ENCODE data around the gene RNF10.
A peak's percentile ranks its signal among the peaks of the same experiment; 100 is the strongest.

RNF10 gene

DNA sequence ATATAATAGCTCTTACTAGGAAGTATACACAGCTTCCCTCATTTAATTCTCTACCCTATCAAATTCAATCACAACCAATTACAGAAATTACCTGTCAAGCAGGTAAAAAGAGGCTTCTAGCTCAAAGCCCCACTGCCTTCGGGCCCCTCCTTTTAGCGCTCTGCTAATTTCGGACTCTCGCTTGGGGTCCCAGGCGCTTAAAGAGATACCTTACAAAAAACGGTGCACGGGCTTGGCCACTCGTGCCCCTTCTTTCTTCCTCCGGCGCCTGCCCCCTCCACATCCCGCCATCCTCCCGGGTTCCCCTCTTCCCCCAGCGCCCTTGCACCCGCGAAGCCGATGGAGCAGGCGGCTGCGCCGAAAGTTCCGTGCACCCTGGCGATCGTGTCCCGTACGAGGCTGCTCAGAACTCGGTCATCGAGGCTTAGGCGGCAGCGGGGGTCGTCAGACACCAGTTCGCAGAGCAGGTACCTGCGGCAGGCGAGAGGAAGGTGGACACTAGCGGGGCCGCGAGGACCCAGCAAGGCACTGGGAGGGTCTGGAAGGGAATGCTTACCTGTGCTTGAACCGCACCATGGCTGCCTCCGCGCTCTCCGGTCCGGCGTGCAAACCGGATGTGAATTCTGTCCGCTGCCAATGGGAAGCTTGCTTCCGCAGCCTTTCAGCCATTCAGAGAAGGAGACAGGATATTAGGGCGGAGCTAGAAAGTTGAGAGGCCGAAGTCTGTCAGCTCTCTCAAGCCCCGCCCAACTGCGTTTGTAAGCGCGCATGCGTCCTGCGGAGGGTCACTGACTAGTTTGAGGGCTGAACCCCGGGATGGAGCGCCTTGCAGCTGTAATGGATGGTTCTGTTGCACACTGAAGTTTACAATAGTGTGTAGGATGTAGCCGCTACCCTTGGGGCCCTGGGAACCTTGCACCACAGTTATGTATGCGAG is 46.9 kb downstream of the RNF10 start, which contains the start of gene POP5:
TSS of gene POP5 (minus strand) at position 616 of the 937 bp plus-strand sequence. CDS start at position 576, 40 bp downstream.
- peak; percentile 98 to 99 (median 99) for DNase-seq

DNA sequence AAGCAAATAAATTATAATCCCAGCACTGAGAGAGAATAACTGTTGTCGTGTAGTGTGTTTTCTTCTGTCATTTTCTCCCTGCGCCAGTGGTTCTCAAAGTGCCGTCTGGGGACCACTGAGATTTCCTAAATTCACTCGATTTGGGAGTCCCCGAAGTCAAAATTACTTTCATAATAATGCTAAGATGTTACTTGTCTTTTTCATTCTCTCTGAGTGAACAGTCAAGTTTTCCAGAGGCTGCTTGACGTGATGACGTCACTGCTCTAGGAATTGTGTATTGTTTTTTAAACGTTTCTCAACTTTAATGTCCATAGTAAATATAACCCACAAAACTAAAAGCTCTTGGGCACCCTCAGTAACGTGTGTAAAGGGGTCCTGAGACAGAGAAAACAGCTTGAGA is 47.8 kb downstream of the RNF10 start:
- DNase-seq = peak in 1 of 3 donors; percentile 18

GRCh38 chr12:120583478-120584030 is 49.4 kb downstream of the RNF10 start:
- DNase-seq = peak; percentile 77 to 90 (median 85)

DNA sequence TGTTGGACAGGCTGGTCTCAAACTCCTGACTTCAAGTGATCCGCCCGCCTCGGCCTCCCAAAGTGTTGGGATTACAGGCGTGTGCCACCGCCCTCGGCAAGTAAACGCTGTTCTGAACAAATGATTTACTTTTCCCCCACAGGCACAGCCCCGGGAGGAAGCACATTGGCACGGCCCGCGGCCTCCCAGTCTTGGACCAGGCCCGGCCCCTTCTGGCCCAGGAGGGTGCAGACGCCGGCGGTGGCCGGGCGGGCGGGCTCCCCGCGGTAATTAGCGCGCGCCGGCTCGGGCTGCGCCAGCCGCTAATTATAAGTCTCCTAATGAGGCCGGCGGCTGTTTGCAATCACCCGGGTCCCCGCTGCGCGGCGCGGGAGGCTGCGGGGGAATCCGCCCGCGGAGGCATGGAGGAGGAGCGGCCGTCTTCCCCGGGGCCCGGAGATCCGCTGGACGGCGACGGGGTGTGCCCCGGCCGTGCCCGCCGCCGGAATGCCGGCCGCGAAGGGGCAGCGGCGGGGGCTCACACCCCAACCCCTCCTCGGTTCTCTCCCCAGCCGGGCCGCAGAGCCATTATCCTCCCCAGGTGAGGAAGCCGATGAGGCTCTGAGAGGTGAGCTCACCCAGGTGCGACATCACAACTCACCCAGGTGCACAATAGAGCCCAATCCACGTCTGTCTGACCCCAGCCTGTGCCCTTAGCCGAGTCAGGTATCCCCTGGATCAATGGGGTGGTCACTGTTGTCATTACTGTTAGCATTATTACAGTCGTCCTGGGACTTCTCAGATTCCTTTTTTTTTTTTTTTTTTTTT is 50.4 kb downstream of the RNF10 start:
- DNase-seq = peak; percentile 33 to 66 (median 49)

GRCh38 chr12:120586206-120586605 is 52.0 kb downstream of the RNF10 start:
- no peak for DNase-seq

DNA sequence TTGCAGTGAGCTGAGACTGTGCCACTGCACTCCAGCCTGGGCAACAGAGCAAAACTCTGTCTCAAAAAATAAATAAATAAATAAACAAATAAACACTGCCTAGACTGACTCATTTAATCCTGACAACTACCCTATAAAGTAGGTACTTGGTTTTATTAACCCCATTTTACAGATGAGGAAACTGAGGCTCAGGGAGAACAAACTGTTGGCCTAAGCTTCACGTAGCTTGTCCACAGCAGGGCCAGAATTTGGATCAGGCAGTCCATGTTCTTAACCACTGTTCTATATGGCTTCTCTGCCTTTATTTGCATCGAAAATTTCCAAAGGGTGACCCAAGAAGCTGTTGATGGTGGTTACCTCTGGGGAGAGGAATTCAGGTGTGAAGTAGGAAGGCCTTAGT is 52.7 kb downstream of the RNF10 start:
- no peak for DNase-seq

DNA sequence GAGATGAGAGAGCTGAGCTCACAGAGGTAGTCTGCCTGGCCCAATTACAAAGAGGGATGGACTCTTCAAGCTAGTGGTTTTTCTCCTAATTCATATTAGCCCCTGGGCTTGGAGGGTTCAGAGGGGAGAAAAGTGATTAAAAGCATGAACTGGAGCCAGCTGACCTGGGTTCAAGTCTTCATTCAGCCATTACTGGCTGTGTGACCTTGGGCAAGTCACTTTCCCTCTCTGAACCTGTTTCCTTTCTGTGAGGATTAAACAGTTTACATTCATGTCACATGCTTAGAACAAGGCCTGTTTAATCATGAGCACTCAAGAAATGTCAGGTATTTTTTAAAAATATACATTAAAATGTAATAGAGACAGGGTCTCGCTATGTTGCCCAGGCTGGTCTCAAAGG is 54.2 kb downstream of the RNF10 start:
- no peak for DNase-seq

GRCh38 chr12:120588948-120589930 is 55.1 kb downstream of the RNF10 start:
- no peak for DNase-seq

GRCh38 chr12:120590741-120591407 is 56.7 kb downstream of the RNF10 start:
- DNase-seq = no peak

DNA sequence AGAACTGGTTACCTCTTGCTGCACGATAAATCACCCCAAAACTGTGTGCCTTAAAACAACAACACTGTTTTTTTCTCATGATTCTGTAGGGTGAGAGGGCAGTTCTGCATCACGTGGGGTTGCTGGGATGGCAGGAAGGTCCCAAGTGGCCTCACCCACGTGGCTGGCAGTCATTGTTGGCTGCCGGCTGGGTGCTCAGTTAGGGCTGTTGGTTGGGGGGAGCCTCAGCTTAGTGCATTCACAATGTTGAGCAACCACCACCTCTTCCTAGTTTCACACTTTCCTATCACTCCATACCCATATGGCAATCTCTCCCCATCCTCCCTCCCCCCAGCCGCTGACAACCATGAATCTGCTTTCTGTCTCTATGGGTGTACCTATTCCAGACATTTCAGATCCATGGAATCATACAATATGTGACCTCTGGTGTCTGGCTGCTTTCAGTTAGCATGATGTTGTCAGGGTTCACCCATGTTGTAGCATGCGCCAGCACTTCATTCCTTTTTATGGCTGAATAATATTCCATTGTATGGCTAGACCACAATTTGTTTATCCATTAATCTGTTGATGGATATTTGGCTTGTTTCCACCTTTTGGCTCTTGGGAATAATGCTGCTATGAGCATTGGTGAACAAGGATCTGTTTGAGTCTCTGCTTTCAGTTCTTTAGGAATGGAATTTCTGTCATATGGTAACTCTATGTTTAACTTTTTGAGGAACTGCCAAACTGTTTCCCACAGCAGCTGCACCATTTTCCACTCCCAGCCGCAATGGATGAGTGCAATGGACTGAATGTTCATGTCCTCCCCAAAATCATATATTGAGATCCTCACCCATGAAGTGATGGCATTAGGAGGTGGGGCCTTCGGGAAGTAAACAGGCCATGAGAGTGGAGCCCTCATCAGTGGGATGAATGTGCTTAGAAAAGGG is 58.2 kb downstream of the RNF10 start:
- DNase-seq = peak in 2 of 3 donors; percentile 23 to 39

DNA sequence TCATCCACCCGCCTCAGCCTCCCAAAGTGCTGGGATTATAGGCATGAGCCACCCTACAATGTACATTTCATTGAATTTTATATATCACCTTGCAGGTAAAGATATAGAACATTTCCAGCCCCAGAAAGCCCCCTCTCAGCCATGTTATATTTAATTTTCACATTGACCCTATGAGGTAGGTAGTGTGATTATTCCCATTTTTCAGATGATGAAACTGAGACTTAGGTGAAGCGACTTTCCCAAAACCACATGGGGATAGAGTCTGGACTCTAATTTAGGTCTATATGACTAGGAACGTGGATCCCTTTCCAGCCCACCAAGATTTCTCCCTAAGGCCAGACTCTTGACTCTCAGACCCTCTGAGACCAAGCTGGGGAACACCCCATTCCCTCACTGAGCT is 62.7 kb downstream of the RNF10 start:
- DNase-seq = no peak

- no peak for DNase-seq
Measured at GRCh38 chr12:120597861-120598260, 63.7 kb downstream of the RNF10 start.

DNA sequence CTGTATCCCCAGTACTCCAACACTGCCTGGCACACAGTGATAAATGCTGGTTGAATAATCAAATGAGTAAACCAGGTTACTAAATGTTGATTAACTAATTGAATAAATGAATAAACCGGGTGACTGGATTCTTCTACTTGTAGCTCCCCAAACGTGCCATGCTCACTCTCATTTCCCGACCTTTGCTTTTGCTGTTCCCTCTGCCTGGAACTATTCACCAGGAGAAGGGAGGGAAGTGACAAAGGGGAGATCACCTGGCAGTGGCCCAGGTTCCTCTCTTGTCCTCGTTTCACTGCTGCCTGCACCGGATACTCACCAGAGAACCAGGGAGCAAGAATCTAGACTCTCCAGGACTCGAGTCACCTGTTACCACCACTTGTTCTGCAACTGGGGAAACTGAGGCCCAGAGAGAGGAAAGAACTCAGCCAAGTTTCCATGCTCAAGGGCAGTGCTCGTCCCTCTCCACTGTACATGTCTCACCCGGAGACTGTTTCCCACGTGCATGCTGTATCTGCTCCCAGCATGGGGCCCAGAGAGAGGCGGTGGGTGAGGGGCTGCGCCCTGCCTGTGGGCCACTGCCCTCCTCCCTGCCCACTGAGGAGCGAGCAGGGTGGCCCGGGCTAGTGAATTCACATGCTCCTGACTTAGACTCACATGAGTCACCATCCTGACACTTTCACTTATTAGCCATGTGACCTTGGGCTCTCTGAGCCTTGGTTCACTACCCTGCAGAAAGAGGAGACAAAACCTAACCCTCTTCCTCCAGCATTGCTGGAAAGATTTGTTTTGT is 64.7 kb downstream of the RNF10 start:
- DNase-seq = peak; percentile 86 to 93 (median 89)

GRCh38 chr12:120599672-120600552 is 65.8 kb downstream of the RNF10 start:
- DNase-seq = no peak

DNA sequence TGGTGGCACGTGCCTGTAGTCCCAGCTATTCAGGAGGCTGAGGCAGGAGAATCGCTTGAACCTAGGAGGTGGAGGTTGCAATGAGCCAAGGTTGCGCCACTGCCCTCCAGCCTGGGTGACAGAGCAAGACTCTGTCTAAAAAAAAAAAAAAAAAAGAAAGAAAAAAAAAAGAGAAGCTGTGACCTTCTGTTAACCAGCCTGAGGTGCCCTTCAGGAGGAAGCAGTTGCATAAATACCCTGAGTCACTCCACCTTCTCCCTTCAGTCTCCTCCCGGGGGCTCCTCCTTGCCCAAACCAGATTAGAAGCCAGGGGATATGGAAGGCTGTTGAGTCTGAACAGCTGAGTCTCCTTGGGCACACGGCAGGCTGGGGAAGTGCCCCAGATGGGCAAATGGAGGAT is 68.3 kb downstream of the RNF10 start:
- peak; percentile 72 to 79 (median 77) for DNase-seq

DNA sequence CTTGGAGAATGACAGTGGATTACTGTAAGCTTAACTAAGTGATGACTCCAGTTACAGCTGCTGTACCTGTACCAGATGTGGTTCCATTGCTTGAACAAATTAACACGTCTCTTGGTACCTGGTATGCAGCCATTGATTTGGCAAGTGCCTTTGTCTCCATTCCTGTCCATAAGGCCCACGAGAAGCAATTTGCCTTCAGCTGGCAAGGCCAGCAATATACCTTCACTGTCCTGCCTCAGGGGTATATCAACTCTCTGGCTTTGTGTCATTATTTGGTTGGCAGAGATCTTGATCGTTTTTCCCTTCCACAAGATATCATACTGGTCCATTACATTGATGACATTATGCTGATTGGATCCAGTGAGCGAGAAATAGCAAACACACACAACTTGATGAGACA is 76.4 kb downstream of the RNF10 start:
- DNase-seq = no peak

DNA sequence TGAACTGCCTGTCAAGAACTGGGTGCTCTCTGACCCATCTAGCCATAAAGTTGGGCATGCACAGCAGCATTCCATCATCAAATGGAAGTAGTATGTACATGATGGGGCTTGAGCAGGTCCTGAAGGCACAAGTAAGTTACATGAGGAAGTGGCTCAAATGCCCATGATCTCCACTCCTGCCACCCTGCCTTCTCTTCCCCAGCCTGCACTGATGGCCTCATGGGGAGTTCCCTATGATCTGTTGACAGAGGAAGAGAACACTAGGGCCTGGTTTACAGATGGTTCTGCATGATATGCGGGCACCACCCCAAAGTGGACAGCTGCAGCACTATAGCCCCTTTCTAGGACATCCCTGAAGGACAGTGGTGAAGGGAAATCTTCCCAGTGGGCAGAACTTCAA is 77.4 kb downstream of the RNF10 start:
- DNase-seq = peak; percentile 45 to 50 (median 48)

- DNase-seq = no peak
Measured at GRCh38 chr12:120614848-120615247, 80.7 kb downstream of the RNF10 start.

Data from suppressor macrophage treated with lipopolysaccharide for 1 hour (primary cell).